Neural progenitor cell (in vitro differentiated cells): ENCODE measurements around the gene DNAJC13. TPM values are rescaled to one million over a fixed set of nuclear protein-coding genes. Genes with fewer than 3 reads are reported as not detected.

ENCODE experiments used
- DNase-seq: peaks from one replicate; pipeline ENCODE4 v3.0.0-alpha.2; 2016; ENCODE audit warnings: low spot score
- H2AFZ ChIP-seq: fragments of 200-600 bp; sonication (generic); replicated peaks from 2 replicates; pipeline ENCODE4 v1.6.1; 2016; ENCODE audit warnings: antibody characterized with exemption
- H3F3A ChIP-seq: fragments of 200-600 bp; sonication (generic); 2 replicates; pipeline ENCODE4 v1.6.1; 2016; ENCODE audit warnings: antibody characterized with exemption, low read depth
- H3K27ac ChIP-seq: fragments of 200-600 bp; sonication (generic); 2 replicates; pipeline ENCODE4 v1.5.1; 2016; ENCODE audit warnings: mild to moderate bottlenecking
- H3K27me3 ChIP-seq: fragments of 200-600 bp; sonication (generic); 2 replicates; pipeline ENCODE4 v1.6.1; 2016; ENCODE audit warnings: mild to moderate bottlenecking, moderate library complexity
- H3K36me3 ChIP-seq: fragments of 200-600 bp; sonication (generic); 2 replicates; pipeline ENCODE4 v1.5.1; 2016
- H3K4me1 ChIP-seq: fragments of 200-600 bp; sonication (generic); 2 replicates; pipeline ENCODE4 v1.6.1; 2016; ENCODE audit warnings: mixed run types
- H3K4me2 ChIP-seq: fragments of 200-600 bp; sonication (generic); 2 replicates; pipeline ENCODE4 v1.6.1; 2016
- H3K4me3 ChIP-seq: fragments of 200-600 bp; sonication (generic); 2 replicates; pipeline ENCODE4 v1.5.1; 2016
- H3K79me2 ChIP-seq: fragments of 200-600 bp; sonication (generic); 2 replicates; pipeline ENCODE4 v1.6.1; 2016; ENCODE audit warnings: low read depth
- H3K9ac ChIP-seq: fragments of 200-600 bp; sonication (generic); 2 replicates; pipeline ENCODE4 v1.6.1; 2016
- H3K9me3 ChIP-seq: fragments of 200-600 bp; sonication (generic); 2 replicates; pipeline ENCODE4 v1.5.1; 2016; ENCODE audit warnings: low read depth
- H4K20me1 ChIP-seq: fragments of 200-600 bp; sonication (generic); 2 replicates; pipeline ENCODE4 v1.6.1; 2016; ENCODE audit warnings: low read depth
- H3K27ac Mint-ChIP-seq: 3 replicates; pipeline ENCODE4 v1.8.0; 2021; ENCODE audit warnings: mixed read lengths
- H3K27me3 Mint-ChIP-seq: 2 replicates; pipeline ENCODE4 v1.8.0; 2022; ENCODE audit warnings: low read depth, mild to moderate bottlenecking, inconsistent platforms, moderate library complexity, mixed read lengths; ENCODE audit not compliant: insufficient read depth
- H3K36me3 Mint-ChIP-seq: 3 replicates; pipeline ENCODE4 v1.8.0; 2021; ENCODE audit warnings: mixed read lengths
- H3K4me1 Mint-ChIP-seq: 3 replicates; pipeline ENCODE4 v1.8.0; 2021; ENCODE audit warnings: mixed read lengths
- H3K4me3 Mint-ChIP-seq: 3 replicates; pipeline ENCODE4 v1.8.0; 2021; ENCODE audit warnings: mild to moderate bottlenecking, moderate library complexity, mixed read lengths
- H3K9me3 Mint-ChIP-seq: 3 replicates; pipeline ENCODE4 v1.8.0; 2020; ENCODE audit warnings: mixed read lengths
- EZH2 ChIP-seq: fragments of 200-600 bp; sonication (generic); IDR thresholded peaks from 2 replicates; pipeline ENCODE4 v1.6.1; 2017; ENCODE audit warnings: antibody characterized with exemption, mild to moderate bottlenecking, moderate library complexity
- EZH2phosphoT487 ChIP-seq: fragments of 200-600 bp; sonication (generic); IDR thresholded peaks from 2 replicates; pipeline ENCODE4 v1.6.1; 2017; ENCODE audit warnings: antibody characterized with exemption
- total RNA-seq: library from RNA; depleted of rRNA; stranded (reverse); fragments of >200 nt; gene quantifications from 2 replicates; pipeline ENCODE4 v1.2.3, GENCODE V29; 2015; ENCODE audit warnings: low replicate concordance
- TF ChIP-seq, protein P1 (sequence below): fragments of 200-600 bp; sonication (generic); IDR thresholded peaks from 2 replicates; pipeline ENCODE4 v1.5.1; 2017; ENCODE audit warnings: antibody characterized with exemption, mild to moderate bottlenecking

The DNAJC13 gene
- total RNA-seq, 1 donor from 2014 or later: 36.3 TPM

DNA sequence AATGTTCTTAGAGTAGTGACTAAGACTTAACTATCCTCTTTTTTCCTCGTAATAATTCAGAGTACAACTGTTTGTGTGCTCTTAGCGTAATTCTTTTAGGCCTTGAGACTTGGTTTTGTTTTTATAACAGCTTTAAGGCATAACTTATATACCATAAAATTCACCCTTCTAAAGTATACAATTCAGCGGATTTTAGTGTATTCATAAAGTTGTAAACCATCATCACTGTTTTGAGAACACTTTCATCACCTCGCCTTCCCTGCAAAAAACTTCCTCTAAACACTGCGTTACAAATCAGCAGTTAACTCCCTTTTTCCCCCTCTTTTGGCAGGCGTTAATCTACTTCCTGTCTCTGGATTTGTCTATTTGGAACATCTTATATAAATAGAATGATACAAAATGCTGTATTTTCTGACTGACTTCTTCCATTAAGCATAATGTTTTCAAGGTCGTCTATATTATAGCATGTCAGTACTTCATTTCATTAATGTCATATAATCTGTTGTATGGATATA lies 18.7 kb downstream of the DNAJC13 start:
- TF ChIP-seq EZH2 (no peak), EZH2phosphoT487 (no peak)
- TF ChIP-seq, protein P1, sequence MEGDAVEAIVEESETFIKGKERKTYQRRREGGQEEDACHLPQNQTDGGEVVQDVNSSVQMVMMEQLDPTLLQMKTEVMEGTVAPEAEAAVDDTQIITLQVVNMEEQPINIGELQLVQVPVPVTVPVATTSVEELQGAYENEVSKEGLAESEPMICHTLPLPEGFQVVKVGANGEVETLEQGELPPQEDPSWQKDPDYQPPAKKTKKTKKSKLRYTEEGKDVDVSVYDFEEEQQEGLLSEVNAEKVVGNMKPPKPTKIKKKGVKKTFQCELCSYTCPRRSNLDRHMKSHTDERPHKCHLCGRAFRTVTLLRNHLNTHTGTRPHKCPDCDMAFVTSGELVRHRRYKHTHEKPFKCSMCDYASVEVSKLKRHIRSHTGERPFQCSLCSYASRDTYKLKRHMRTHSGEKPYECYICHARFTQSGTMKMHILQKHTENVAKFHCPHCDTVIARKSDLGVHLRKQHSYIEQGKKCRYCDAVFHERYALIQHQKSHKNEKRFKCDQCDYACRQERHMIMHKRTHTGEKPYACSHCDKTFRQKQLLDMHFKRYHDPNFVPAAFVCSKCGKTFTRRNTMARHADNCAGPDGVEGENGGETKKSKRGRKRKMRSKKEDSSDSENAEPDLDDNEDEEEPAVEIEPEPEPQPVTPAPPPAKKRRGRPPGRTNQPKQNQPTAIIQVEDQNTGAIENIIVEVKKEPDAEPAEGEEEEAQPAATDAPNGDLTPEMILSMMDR: no peak
- no peaks in the 10 kb centered on the region for H3K9me3 ChIP-seq
- H3K9ac ChIP-seq: no peak overlapping the region
- H3K36me3 Mint-ChIP-seq: peaks cover 2% of the 10 kb centered on the region
- H3K27ac ChIP-seq: no peak overlapping the region
- no peak for DNase-seq
- H3K4me3 ChIP-seq: no peak overlapping the region
- no peaks in the 10 kb centered on the region for H3K27me3 ChIP-seq
- no peak overlapping the region for H3K27ac Mint-ChIP-seq
- no peaks in the 10 kb centered on the region for H3K36me3 ChIP-seq
- no peaks in the 10 kb centered on the region for H3K27me3 Mint-ChIP-seq
- no peak overlapping the region for H3K4me3 Mint-ChIP-seq
- peaks cover 6% of the 10 kb centered on the region for H4K20me1 ChIP-seq
- no peak overlapping the region for H3K4me2 ChIP-seq
- H3K9me3 Mint-ChIP-seq: no peaks in the 10 kb centered on the region
- H3K4me1 ChIP-seq: no peaks in the 10 kb centered on the region
- no peaks in the 10 kb centered on the region for H3K4me1 Mint-ChIP-seq
- H2AFZ ChIP-seq: no peak overlapping the region
- peaks cover 24% of the 10 kb centered on the region for H3K79me2 ChIP-seq
- no peaks in the 10 kb centered on the region for H3F3A ChIP-seq

- H3K9me3 ChIP-seq: no peaks in the 10 kb centered on the region
- H3K36me3 ChIP-seq: peaks cover 4% of the 10 kb centered on the region
- H3K36me3 Mint-ChIP-seq: peaks cover 11% of the 10 kb centered on the region
- H3F3A ChIP-seq: no peaks in the 10 kb centered on the region
- H3K4me3 ChIP-seq: no peak overlapping the region
- H3K27me3 Mint-ChIP-seq: no peaks in the 10 kb centered on the region
- no peak overlapping the region for H2AFZ ChIP-seq
- H3K27ac ChIP-seq: no peak overlapping the region
- no peaks in the 10 kb centered on the region for H3K27me3 ChIP-seq
- H3K79me2 ChIP-seq: peaks cover 35% of the 10 kb centered on the region
- H3K9me3 Mint-ChIP-seq: no peaks in the 10 kb centered on the region
- no peaks in the 10 kb centered on the region for H3K4me1 Mint-ChIP-seq
- peaks cover 9% of the 10 kb centered on the region for H4K20me1 ChIP-seq
- no peak overlapping the region for H3K27ac Mint-ChIP-seq
- no peak overlapping the region for H3K9ac ChIP-seq
- TF ChIP-seq EZH2phosphoT487 (no peak), EZH2 (no peak)
- TF ChIP-seq, protein P1: no peak
- H3K4me2 ChIP-seq: no peak overlapping the region
- DNase-seq: no peak
- peaks cover 15% of the 10 kb centered on the region for H3K4me1 ChIP-seq
- no peak overlapping the region for H3K4me3 Mint-ChIP-seq
Measured at GRCh38 chr3:132443421-132443820, 26.1 kb downstream of the DNAJC13 start.

DNA sequence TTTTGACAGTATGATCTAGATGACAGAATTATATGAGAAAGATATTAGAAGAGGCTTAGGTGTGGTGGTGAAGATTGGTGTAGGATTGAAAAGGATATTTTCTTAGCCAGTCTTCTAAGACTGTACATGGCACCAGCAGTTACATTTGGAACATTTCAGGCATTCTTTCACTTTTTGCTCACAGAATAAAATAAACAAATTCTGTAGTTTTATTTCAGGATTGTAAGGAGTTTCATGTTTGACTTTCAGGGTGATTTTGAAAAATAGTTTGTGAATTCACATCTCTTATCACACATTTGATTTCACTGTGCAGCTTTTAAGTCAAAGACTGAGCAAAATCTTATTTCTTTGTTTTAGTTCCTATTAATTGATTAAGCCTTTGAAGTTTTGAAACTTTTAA lies 27.1 kb downstream of the DNAJC13 start:
- Mint-ChIP-seq H3K4me3 (no peak overlapping the region), H3K36me3 (peaks cover 11% of the 10 kb centered on the region), H3K4me1 (no peaks in the 10 kb centered on the region), H3K9me3 (no peaks in the 10 kb centered on the region), H3K27me3 (no peaks in the 10 kb centered on the region), H3K27ac (no peak overlapping the region)
- Histone ChIP-seq H2AFZ (no peak overlapping the region), H3K4me2 (no peak overlapping the region), H3K79me2 (peaks cover 35% of the 10 kb centered on the region), H3K27me3 (no peaks in the 10 kb centered on the region), H3F3A (no peaks in the 10 kb centered on the region), H3K4me3 (no peak overlapping the region), H3K36me3 (peaks cover 4% of the 10 kb centered on the region), H3K27ac (peak overlapping the region; percentile 10), H4K20me1 (peaks cover 13% of the 10 kb centered on the region), H3K4me1 (peaks cover 15% of the 10 kb centered on the region), H3K9me3 (no peaks in the 10 kb centered on the region), H3K9ac (no peak overlapping the region)
- TF ChIP-seq, protein P1: no peak
- TF ChIP-seq EZH2 (no peak), EZH2phosphoT487 (no peak)
- no peak for DNase-seq
